Skeletal muscle cell (primary cell): ENCODE data around the gene ABLIM1.

ENCODE experiments used
- DNase-seq: peaks from one replicate; pipeline ENCODE4 v3.0.0-alpha.2; 2010; ENCODE audit warnings: low read depth
- H3K4me3 ChIP-seq: 2 replicates; pipeline ENCODE4 v1.5.1; 2011; ENCODE audit warnings: low read depth, mild to moderate bottlenecking, control low read depth, low read length, moderate library complexity

ABLIM1 gene

GRCh38 chr10:114441107-114441506 is 217.0 kb downstream of the ABLIM1 start:
- H3K4me3 ChIP-seq, result no peak overlapping the region
- DNase-seq, result no peak

GRCh38 chr10:114437473-114438292 is 220.4 kb downstream of the ABLIM1 start:
- no peak for DNase-seq
- no peak overlapping the region for H3K4me3 ChIP-seq

- no peak for DNase-seq
- no peak overlapping the region for H3K4me3 ChIP-seq
Measured at GRCh38 chr10:114436941-114437340, 221.1 kb downstream of the ABLIM1 start.

- no peak overlapping the region for H3K4me3 ChIP-seq
- no peak for DNase-seq
Measured at GRCh38 chr10:114432566-114433093, 225.4 kb downstream of the ABLIM1 start.

GRCh38 chr10:114431414-114432135 is 226.5 kb downstream of the ABLIM1 start:
- no peak overlapping the region for H3K4me3 ChIP-seq
- no peak for DNase-seq

- DNase-seq, result no peak
- no peak overlapping the region for H3K4me3 ChIP-seq
Measured at GRCh38 chr10:114430688-114431413, 227.2 kb downstream of the ABLIM1 start.

- no peak for DNase-seq
Measured at GRCh38 chr10:114429581-114430335, 228.3 kb downstream of the ABLIM1 start.

GRCh38 chr10:114427124-114427852 is 230.8 kb downstream of the ABLIM1 start:
- H3K4me3 ChIP-seq, result no peak overlapping the region
- DNase-seq, result no peak

More at GRCh38 chr10:114429581-114430335, 228.3 kb downstream of the ABLIM1 start:
- no peak overlapping the region for H3K4me3 ChIP-seq

GRCh38 chr10:114426476-114426875 is 231.6 kb downstream of the ABLIM1 start:
- DNase-seq, result no peak
- no peak overlapping the region for H3K4me3 ChIP-seq

- DNase-seq, result no peak
- no peak overlapping the region for H3K4me3 ChIP-seq
Measured at GRCh38 chr10:114420811-114421485, 237.1 kb downstream of the ABLIM1 start.

- no peak for DNase-seq
- H3K4me3 ChIP-seq, result no peak overlapping the region
Measured at GRCh38 chr10:114418109-114418508, 240.0 kb downstream of the ABLIM1 start.

- H3K4me3 ChIP-seq, result no peak overlapping the region
- no peak for DNase-seq
Measured at GRCh38 chr10:114412907-114413797, 244.9 kb downstream of the ABLIM1 start.

GRCh38 chr10:114408968-114409444 is 249.1 kb downstream of the ABLIM1 start:
- H3K4me3 ChIP-seq, result no peak overlapping the region
- no peak for DNase-seq

GRCh38 chr10:114408112-114408967 is 249.7 kb downstream of the ABLIM1 start:
- no peak for DNase-seq
- H3K4me3 ChIP-seq, result no peak overlapping the region

- no peak overlapping the region for H3K4me3 ChIP-seq
- no peak for DNase-seq
Measured at GRCh38 chr10:114406455-114406854, 251.6 kb downstream of the ABLIM1 start.

GRCh38 chr10:114405011-114405350 is 253.1 kb downstream of the ABLIM1 start:
- no peak overlapping the region for H3K4me3 ChIP-seq
- no peak for DNase-seq
